GM18861 (cell line): ENCODE measurements around the gene CXXC1.
"Not testable (repeated sequence)": the region's sequence is repeated elsewhere in the genome, so short reads cannot be mapped to it uniquely, and the experiment has no call there.

Experiments used
- ATAC-seq: cut with Tn5 transposase; IDR thresholded peaks from one replicate; pipeline ENCODE4 v1.9.1; 2021; ENCODE audit not compliant: unreplicated experiment

The CXXC1 gene

DNA sequence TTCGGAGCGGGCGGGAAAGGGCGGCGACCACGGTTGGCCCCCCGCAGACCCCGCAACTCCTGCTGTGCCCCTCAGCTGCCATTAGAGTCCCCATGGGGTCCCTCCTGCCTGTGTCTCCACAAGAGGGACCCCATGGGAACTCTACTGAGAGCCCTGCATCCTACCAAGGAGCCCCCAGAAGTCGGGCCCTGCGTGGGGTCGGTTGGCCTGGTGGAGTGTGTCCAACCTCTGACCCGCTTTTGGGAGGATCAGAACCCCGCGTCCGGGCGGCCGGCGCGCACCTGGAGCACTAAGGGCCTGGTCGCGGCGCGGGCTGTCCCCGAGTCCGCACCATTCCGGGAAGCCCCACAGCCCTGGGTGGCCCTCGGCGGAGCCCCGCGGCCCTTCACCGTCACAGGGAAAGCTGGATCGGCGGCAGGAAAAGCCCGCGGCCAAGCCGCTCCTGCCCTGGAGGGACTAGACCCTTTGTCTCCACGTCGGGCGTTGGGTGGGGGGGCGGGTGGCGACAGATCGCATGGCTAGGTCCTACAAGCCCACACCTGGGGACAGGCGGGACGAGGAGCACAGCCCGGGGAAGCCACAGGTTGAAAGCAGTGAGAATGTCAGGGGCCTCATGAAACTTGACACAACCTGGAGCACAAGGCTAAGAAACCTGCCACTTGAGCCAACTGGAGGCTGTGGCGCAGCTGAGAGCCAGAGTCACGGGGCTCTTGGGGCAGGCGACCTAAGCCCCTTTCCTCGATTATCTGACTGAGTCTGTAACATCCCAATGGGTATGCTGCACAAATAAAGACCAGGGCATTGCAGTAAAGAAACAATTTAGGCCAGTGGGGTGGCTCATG, 11.2 kb upstream of the CXXC1 start:
- ATAC-seq = no peak

DNA sequence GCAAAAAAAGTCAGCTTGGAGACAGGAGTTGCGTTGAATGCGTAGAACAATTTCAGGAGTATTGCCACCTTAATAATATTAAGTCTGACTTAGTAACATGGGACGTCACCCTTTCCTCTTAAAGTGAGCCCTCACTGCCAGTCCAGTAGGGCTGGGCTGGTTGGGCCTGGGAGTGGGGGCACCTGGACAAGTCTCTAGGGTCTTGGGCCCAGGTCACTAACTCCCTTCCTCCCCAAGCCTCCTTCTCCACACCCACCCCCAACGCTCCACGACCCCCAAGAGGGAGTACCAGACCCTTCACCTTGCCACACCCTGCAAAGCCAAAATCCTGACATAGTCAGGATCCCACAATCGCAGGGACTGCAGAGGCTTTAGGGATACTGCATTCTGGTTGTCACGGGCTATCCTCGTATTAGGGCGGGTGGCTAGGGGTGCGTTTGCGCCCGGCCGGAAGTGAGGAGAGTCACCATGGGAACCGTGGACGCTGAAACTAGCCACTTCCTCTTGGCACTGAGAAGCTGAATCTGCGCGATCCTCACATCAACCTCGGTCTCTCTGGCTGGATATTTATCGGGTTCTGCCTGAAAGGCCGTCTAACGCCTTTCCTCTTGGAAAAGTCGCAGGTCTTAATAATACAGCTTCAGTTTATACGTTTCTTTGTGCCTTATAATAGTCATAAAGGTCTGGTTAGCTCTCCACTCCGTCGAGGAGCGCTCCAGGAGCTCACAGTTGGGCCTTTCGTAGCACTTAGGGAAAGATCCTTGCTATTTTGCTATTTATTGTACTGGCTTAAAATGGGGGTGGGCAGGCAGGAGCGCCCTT, 10.3 kb upstream of the CXXC1 start:
- ATAC-seq = peak; percentile 99

DNA sequence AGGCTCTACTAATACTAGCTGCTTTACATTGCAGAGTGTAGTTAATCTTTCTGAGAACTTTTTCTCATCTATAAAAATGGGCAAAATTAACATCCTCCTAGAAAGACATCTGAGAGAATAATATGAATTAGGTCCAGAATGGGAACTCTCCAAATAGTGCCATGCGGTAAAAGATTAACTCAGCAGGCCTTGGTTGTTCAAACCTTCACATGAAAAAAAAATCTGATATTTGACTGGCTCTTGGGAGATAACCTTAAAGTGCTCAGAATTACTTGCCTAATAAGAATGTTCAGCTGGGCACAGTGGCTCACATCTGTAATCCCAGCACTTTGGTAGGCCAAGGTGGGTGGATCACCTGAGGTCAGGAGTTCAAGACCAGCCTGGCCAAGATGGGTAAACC, 5.5 kb upstream of the CXXC1 start:
- no peak for ATAC-seq

DNA sequence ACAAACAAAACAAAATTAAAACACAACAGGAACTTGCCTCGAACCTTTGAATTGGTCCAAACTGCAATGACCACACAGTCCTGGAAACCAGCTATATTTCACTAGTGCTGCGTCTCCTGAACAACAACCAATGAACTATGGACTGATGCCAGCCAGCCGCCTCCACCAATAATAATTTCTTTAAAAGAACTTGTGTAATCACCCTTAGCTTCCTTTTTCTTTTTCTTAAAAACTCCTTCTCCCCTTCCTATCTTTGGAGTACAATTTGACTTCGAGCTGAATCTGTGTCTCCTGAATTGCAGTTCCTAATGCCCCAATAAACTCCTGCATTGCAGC, 1.6 kb upstream of the CXXC1 start:
- no peak for ATAC-seq

DNA sequence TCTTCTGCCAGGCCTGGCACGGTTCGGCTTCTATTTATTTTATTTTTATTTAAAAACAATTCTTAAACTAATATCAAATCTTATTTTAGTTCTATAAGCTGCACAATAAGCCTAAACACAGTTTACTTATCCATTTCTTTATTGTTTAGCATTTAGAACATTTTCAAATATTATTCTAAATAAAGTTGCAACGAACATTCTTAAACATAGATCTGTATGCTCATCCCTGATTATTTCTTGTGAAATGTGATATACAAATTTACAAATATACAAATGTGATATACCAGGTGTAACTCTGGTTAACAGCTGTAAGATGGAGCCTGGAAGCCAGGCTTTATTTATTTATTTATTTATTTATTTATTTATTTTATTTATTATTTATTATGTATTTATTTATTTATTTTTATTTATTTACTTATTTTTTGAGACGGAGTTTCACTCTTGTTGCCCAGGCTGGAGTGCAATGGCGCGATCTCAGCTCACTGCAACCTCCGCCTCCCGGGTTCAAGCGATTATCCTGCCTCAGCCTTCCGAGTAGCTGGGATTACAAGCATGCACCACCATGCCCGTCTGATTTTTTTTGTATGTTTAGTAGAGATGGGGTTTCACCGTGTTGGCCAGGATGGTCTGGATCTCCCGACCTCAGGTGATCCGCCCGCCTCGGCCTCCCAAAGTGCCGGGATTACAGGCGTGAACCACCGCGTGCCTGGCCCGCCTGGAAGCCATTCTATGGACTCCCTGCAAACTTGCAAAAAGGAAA, 1.0 kb upstream of the CXXC1 start:
- ATAC-seq = not testable (repeated sequence)

DNA sequence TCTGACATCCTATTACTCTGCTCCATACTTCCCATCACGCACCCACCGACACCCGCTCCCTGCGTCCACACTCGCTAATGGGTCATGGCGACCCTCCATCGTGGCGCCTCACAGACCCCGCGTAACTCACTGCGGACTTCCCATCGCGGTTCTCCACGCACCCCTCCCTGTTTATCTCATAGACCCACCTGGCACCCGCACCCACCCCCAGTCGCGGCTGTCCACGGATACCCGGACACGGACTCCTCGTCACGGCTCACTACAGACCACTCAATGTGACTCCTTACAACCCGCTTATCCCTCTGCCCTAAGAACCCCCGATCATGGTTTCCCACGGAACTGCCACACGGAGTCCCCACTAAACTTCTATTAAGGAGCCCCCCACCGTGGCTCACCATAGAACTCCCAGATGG, 458 bp downstream of the CXXC1 start:
- no peak for ATAC-seq

DNA sequence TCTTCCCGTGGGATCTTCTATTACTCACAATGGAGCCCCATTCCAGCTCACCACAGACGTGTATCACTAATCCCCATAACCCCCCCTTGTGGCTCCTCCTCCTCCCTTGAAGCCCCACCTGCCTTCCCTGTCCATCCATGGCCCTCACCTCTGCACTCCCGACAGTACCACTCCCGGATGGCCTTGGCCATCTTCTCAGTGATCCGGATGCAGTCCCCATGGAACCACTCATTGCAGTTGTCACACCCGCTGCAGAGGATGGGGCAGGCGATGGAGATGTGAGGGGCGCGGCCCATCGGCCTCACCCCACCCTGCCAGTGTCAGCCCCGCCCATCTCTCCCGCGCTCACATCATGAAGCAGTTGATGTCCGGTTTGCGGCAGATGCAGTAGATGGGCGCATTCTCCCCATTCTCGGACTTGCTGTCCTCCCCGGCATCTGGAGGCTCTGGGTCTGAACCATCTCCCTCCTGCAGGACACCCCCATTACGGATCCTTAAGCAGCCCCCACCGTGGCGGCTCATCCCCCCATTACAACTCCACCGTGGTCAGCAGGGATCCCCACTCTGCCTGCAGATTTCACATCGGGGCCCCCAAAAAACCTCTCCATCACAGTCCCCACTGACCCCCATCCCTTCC, 983 bp downstream of the CXXC1 start:
- no peak for ATAC-seq

DNA sequence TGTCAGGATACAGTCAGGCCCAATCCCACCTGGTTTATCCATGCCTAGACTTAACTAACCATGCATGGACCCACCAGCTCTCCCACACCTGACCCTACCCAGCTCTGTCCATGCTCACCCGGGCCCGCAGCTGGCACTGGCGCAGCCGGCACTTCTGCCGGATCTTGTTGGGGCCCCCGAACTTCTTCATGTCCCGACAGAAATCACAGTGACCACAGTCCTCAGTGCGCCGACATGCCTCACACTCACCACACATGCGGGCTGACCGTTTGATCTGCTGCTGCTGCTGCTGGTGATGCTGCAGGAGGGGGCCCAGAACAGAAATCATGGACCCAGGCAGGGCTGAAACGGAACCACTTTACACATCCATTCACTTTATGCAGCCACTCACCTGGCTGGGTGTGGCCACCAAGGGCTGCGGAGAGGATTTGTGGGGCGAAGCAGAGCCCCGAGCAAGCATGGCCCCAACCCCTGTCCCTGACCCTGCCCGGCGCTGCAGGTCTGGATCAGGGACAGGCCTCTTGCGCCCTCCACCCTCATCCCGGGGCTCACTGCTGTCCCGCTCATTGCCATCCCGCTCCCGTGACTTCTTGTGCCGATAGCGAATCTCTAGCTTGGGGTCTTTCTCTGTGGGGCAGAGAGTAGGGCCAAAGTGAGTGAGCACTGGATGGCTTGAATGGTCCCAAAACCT, 1.7 kb downstream of the CXXC1 start:
- ATAC-seq = no peak

DNA sequence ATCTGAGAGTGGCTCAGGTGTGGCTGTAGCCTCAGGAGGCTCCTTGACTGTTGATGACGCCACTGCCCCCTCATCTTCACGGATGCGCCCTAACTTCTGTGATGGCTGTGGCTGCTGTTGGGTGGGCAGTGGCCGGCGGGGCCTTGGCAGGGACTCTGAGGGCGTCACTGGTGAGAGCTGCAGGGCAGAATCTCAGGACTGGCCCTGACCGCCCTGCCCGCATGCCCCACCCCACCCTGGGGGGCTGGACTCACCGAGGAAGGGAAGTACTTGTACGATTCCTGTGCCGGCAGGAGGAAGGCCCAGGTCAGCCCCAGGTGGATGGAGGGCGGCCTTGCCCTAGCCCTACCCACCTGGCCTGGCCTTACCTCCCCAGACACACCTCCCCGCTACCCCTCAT, 2.4 kb downstream of the CXXC1 start:
- ATAC-seq = no peak

DNA sequence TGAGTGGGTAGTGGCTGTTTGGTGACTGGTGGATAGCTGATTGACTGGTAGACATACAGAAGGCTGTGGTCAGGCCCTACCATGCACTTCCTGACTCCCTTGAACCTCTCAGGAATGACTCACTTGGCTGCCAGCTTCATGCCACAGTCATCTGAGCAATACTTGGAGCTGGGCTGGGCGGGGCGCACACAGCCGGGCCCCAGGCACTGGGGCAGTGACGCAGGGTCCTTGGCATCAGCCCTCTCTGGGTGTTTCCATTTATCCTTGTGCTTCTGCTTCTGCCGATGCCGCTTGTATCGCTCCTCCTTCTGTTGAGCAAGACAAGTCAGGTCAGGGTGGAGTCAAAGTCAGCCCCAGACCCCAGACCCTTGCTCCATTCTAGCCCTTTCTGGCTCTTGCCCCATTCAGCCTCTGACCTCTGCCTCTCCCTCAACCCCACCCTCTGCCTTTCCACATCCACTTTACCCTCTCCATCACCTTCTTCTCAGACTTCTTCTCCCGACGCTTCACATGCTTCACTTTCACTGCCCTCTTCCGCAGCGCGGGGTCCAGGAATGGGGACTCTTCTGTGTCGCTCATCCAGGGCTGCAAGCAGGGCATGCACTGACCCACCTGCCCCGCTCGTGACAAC, 3.1 kb downstream of the CXXC1 start:
- ATAC-seq = no peak

DNA sequence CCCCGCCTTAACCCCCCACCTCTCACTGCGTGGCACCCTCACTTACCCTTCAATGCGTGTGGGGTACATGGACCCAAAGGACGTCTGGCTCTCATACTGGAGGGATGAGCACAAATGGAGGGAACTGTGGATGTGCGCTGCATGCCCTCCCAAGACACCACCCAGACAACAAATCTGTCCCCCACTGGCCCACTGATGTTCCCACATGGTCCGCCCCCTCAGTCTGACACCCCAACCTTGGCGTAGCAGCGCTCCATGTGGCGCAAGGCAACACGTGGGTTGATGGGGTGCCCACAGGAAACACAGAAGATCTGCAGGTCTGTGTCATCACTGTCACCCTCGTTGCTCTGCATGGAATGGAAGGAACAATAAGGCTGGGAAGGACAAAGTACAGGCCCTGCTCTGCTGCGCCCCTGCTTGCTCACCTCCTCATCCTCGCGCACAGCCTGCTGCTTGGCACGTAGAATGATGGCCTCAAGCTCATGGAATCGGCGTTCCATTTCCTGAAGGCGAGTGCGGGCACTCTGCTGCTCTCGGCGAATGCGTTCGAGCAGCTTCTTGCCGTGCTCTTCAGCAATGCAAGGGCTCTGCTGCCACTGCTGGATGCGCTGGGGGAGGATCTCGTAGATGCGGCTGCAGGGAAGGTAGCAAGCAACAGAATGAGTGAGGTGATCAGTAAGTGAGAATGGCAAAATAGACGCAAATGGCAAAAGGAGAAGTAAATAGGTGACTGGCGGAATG, 3.9 kb downstream of the CXXC1 start:
- no peak for ATAC-seq

DNA sequence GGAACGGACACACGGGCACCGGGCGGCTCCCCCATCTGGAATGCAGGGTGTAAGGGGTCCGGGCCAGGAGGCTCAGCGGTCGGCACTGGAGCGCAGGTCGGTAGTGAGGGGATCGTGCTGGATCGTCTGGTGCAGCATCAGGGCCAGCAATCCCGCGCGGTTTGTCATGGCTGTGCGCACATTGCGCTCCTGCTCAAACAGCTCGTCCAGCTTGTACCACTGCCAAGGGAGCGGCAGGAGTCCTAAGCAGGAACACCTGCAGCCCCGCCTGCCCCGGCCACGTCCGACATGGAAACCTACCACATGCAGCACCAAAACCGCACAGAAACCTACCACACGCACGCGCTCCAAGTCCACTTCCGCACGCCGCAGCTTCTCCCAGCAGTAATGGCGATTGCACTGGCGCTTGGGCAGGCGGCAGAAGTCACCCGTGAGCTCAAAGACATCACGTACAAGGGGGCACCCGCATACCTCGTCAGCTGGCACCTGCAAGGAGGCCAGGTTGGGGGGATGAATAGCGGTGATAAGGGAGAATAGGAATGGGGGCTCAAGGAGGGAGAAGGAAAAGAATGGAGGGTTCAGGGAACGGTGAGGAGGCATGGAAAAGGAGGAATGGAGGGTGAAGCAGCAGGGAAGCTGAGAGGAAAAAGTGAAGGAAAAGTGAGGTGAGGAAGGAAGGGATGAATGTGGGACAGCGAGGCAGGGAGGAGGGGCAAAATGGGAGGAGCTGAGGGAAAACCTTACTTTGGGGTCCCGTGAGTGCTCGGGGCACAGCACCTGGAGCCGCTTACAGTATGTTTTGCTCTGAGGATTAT, 4.8 kb downstream of the CXXC1 start:
- no peak for ATAC-seq

DNA sequence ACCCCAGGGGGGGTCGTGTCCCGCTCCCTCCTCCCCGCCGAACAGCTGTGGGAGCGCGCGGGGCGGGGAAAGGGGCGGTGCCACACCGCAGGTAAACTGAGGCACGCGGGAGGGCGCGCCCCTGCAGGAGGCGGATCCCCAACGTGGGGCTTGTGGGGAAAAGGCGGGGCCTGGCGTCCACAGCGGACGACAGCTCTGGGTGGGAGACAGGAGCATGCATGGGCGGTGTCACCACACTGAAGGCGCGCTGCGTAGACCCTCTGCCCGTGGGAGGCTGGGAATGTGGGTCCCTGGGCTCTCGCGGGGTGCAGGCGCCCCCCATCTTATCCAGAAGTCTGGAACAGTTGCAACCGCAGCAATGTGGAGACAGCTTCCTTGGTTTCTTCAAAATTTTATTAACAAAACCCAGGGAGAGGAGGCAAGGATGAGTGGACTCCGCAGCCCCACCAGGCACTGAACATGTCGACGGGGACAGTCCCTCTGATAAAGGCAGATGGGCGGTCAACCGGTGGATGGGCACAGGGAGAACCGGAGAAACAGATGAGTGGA, 5.4 kb downstream of the CXXC1 start:
- no peak for ATAC-seq

DNA sequence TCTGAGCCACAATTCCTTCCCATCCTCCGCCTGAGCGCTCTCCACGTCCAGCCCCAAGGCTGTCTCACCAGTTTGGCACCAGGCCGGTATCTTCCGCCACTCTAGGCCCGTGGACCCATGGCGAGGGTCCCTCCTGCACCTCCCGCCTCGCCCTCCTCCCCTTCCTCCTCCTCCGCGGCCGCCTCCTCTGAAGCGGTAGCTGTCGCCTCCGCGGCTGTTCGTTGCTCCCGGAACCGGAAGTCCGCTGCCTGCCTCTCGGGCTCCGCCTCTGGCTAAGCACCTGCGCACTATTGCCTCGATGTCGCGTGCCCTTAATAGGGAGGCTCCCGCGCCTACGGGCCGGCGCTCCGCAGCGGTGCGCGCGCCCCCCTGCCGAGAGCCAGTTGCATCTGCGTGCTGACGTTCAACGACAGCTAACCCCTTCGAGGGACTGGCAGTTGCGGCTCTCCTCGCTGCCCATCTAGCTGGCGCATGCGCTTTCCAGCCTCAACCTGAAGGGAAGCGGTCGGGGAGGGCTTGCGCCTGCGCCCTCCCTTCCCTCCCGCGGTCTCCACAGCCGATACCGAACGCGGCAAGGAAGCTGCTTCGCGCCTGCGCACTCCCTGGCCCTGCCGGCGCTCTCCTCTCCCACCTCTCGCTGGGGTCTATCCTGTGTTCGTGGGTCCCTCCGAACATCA, 6.1 kb downstream of the CXXC1 start, which contains the start of gene MBD1:
Gene MBD1, minus strand, starts transcription at position 229 of the 677 bp plus-strand sequence. CDS start 1,531 bp downstream, outside the sequence.
- peak; percentile 86 for ATAC-seq

DNA sequence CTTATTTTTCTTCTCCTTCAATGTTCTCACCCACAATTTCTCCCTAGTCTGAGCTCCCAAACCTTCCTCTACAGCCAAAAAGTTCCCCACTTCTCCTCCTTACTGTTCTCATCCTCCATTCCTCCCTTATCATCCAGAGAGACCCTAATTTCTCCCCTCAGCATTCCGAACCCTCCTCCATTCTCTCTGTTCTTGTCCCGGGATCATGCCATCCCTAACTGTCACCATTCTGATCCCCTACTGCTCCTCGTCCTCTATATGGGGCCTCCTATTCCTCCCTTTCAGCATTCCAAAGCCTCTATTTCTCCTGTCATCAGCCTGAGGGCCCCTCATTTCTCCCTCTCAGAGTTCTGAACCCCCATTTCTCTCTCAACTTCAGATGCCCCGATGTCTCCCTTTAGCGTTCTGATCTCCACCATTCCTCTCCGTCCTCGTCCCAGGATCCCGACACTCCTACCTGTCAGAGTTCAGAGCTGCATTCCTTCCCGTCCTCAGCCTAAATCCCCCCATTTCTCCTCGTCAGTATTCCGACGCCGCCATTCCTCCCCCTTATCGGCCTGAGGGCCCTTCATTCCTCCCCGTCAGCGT, 6.7 kb downstream of the CXXC1 start:
- no peak for ATAC-seq

DNA sequence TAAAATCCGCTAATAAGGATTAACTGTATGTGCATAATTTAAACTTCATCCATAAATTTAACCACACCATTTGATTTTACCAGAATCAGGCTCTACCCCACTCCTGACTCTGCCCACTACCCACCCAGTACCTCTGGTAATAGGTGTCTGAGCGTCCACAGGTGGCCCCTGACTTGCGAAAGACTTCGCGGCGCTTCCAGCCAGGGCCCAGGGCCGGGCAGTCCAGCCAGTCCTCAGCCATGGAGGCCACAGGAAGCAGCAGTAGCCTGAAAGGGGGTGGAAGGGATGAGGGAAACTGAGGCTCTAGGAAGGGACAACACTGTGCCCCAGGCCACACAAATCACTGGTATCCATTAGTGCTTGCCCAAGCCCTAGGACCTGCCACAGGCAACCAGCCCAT, 7.7 kb downstream of the CXXC1 start:
- ATAC-seq = no peak

DNA sequence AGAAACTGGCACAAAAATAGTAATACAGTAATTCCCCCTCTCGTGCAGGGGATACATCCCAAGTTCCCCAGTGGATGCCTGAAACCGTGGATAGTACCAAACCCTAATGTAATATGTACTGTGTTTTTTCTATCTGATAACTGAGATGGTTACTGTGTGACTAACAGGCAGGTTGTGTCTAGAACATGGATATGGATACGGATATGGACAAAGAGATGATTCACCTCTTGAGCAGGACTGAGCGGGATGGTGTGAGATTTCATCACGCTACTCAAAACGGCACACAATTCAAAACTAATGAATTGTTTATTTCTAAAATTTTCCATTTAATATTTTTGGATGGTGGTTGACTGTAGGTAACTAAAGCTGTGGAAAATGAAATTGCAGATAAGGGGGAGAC, 9.6 kb downstream of the CXXC1 start:
- ATAC-seq = no peak
